Activated gamma-delta T cell treated with anti-CD3 and anti-CD28 coated beads, Interleukin-2, amount 50 U/mL, for 16 hours (primary cell): ENCODE measurements around the gene CACNA1B.
"Not testable (repeated sequence)": the region's sequence is repeated elsewhere in the genome, so short reads cannot be mapped to it uniquely, and the experiment has no call there.

Experiments
- DNase-seq: peaks from one replicate; pipeline ENCODE4 v3.0.0-alpha.2; 2020; ENCODE audit warnings: low read depth

CACNA1B gene

DNA sequence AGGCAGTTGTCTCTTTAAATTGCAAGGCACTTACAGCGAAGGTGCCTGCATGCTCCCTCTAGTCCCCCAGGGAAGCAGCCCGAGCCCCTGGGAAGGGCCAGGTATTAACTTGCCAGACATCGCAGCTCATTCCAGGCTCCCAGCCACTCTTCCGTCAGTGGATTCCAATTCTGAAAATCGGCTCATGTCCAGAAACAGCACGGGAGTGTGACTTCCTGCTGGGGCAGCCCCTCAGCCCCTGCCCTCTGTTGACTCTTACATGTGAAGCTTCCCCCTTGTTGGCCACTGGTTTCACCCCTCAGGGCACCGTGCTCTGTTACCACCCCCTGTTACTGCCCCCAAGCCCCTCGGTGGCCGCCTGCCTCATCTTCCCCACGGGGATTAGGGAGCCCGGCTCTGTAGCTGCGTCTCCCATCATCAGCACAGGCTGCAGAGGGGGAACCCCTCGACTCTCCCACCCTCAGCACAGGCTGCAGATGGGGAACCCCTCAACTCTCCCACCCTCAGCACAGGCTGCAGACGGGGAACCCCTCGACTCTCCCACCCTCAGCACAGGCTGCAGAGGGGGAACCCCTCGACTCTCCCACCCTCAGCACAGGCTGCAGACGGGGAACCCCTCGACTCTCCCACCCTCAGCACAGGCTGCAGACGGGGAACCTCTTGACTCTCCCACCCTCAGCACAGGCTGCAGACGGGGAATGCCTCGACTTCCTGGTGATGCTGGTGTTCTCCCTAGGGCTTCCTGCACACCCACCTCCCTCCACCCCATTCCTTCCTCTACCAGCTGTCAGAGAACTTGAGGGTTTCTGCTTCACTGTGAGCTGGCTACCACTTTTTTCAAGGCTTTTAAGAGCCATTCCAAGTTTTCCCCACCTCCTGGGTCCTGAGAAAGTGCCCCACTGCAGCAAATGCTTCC lies 11.1 kb upstream of the CACNA1B start:
- DNase-seq, result no peak

DNA sequence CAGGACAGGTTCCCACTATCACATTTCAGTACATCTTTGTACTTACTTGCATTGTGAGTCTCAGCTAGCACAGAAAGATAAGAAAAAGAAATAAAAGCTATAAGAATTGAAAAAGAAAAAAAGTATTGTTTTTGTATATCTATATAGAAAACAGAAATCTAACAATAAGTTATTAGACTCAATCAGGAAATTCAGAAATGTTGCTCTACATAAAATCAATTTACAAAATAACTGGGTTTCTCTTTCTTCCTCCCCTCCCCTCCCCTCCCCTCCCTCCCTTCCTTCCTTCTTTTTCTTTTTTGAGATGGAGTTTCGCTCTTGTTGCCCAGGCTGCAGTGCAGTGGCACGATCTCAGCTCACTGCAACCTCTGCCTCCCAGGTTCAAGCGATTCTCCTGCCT lies 7.2 kb upstream of the CACNA1B start:
- DNase-seq, result no peak

DNA sequence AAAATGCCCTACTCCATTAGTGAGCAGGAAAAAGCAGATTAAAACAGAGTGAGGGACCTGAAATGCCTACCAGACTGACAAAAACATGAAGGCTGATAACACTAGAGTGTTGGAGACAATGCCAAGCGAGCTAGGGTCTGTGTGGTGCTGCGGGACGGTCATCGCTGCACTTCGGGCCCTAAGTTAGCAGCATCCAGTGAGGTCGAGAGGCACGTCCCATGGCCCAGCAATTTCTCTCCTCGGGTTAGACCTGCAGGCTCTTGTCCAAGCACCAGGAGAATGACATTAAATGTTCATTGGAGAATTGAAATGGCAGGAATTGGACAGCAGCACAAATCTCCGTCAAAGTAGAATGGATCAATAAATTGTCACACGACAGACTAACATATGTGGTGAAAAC lies 5.3 kb upstream of the CACNA1B start:
- DNase-seq, result no peak

DNA sequence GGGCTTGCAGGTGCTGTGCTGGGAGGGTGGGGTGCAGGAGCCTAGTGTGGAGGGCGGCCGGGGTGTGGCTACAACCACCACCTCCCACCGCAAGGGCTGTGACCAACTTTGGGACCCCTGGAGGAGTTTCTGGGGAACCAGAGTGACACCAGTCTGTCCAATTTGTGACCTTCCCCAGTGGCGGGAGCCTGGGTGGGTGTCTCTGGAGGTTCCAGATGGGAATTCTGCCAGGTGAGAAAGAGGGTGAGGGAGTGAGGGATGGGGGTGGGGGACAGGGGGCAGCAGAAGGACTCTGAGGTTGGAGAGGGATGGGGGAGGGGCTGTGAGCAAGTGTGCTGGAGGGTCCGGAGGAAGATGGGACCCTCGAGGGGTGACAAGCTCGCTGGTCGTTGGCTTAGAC lies 4.2 kb upstream of the CACNA1B start:
- DNase-seq, result no peak

DNA sequence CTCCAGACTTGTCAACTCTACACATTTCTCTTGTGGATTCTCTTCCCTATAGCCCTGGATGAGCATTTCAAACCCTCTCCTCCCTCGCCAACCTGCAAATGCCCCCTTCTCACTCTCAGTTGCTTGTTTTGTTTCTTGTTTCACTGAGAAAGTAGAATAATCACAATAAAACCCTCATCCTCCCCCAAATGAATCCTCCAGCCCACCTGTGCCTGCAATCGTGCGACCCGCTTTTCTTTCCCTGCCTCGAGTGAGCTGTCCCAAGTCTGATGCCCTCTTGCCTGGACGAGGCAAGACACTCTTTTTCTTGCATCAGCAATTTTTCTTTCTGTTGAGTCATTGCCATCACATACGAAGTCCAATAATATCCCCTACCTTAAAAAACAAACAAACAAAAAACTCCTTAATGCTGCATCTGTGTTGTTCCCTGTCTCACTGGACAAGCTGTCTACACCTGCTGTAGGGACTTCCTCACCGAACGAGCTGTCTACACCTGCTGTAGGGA lies 3.7 kb upstream of the CACNA1B start:
- no peak for DNase-seq

DNA sequence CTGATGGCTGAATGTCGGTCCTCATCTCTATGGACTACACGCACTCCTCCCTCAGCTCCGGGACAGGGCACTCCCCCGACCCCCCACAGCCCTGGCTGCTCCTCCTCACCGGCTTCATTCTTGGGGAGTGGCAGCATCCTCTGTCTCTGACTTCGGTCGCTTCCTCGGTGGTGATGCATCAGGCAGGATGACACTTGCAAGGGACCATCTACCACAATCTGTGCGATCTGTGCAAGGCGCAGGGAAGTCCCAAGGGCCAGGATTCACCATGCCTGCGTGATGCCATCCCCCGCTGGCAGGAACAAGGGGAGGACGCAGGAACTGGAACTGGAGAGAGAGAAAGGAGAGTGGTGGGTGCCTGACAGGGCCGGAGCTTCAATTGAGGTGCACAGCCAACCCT lies 2.2 kb upstream of the CACNA1B start:
- no peak for DNase-seq

DNA sequence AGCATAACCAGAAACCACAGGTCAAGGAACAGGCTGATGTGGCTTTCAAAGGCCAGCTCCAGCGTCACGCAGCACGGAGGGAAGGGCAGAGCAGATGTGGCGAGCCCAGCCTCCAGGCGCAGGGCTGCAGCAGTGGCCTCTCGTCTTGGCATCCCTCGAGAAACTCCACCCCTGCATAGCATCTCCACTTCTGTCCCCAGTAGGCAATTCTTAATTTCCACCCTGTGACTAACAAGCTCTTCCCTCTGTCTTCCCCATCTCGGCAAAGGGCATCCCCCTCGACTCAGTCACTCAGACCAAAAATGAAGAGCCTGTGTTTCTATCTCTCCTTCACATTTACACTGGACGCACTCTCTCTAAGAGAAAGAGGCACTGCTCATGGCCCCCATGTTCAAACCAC lies 1.7 kb upstream of the CACNA1B start:
- no peak for DNase-seq

DNA sequence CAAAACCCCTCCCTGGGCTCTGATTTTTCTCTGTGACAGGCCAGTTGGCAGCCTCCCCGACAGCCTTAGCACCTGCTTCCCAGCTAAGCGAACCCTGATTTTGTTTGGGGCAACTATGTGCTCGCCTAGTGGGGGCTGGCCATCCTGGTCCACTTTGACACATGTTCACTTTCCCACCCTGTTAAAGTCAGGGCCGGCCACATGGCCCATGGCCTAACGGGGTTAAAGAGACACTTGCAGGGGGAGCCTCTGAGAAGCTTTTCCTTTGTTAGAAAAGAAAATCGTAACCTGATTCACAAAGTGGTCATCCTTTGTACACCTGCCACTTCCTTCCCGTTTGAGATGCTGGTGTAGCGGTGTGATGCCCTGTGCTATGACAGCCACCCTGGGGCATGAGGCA lies 1.3 kb upstream of the CACNA1B start:
- DNase-seq, result no peak

DNA sequence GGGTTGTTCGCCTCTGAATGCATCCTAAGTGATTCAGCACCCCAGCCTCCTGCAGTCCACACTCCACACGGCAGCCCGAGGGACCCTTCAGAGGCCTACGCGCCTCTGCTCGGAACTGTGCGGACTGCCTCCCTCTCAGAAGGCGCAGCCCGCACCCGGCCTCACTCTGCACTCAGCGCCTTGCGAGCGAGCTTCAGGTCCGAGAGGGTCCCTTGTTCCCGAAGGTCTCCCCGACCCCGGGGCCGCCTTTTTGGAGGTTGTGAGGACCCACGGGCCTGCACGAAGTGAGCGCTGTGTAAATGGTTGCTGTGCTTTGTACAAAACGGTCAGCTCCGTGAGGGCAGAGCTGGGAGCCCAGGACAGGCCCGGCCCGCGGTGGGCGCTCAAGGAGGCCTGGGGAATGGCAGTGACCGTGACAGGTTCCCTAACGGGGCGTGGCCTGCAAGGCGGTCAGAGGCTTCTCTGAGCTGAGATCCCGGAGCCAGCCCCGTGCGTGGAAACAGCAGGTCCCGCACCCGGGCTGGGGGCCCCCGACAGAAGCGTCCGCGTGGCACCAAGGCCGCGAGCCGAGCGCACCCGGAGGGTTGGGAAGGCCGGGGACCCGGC lies 698 bp upstream of the CACNA1B start:
- no peak for DNase-seq

DNA sequence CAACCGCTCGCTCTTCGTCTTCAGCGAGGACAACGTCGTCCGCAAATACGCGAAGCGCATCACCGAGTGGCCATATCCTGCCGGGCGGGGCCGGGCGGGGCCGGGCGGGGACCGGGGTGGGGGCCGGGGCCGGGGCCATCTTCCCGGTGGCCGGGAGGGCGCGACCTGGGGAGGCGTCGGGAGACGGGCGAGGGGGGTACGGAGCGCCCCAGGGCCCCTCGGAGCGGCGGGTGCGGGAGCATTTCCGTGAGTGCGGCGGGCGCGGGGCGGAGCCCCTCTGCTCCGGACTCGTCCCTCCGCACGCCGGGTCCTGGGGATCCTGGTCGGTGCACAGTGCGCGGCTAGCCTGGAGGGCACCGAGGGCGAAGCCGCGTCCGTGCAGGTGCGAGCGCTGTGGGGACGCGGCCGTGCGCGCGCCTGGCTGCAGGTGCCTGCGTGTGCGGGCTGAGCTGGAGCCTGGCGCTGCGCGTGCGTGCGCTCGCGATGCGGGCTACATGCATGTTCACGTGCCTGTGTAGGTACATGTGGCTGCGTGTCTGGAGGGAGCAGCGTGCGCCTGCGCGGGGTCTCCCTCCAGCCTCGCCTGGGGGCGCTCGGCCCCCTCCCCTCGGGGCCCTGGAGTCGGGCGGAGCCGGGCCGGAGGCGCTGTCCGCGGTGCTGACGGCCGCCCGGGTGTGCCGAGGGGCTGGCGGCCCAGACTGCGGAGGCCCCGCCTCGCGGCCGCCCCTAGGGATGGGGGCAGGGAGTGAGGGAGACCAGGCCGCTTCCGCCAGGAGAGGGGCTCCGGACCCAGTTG lies 762 bp downstream of the CACNA1B start:
- DNase-seq, result peak; percentile 5

DNA sequence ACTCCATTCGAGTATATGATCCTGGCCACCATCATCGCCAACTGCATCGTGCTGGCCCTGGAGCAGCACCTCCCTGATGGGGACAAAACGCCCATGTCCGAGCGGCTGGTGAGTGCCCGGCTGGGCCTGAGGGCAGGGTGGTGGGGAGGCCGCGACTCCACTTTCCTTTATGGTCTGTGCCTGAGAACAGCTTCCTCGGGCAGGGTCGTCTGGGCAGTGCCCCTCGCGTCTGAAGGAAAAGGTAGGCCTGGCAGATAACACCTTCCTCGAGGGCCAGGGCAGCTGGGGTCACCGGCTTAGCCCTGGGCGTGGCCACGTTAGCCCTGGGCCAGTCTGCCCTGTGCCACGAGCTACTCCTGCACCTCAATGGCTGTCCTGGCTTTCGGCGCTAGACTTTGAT lies 1.5 kb downstream of the CACNA1B start:
- DNase-seq, result no peak

DNA sequence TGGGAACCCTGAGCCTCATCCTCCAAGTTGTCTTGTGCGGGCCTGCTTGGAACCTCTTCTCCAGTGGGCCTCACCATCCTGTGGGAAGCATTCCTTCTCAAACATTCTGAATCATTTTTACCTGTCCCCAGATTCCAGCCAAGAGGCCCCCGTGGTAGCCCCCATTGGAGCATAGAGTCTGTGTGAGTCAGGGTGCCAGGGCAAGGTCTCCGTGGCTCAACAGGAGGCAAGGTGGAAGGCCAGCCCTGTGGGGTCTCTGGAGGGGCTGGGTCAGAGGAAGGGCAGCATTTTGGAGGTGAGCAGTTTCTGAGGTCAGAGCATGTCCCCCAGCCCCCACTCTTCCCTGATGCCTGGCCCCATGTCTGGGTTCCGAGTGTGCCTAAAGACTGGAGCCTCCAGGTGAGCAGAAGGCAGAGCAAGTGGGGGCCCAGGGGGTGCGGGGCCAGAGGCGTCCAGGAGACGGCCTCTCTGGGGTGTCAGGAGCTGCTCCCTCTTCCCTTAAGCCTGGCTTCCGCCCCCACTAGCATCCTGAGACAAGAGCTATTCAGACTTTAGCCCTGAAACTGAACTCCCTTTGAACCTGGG lies 2.1 kb downstream of the CACNA1B start:
- DNase-seq, result no peak

DNA sequence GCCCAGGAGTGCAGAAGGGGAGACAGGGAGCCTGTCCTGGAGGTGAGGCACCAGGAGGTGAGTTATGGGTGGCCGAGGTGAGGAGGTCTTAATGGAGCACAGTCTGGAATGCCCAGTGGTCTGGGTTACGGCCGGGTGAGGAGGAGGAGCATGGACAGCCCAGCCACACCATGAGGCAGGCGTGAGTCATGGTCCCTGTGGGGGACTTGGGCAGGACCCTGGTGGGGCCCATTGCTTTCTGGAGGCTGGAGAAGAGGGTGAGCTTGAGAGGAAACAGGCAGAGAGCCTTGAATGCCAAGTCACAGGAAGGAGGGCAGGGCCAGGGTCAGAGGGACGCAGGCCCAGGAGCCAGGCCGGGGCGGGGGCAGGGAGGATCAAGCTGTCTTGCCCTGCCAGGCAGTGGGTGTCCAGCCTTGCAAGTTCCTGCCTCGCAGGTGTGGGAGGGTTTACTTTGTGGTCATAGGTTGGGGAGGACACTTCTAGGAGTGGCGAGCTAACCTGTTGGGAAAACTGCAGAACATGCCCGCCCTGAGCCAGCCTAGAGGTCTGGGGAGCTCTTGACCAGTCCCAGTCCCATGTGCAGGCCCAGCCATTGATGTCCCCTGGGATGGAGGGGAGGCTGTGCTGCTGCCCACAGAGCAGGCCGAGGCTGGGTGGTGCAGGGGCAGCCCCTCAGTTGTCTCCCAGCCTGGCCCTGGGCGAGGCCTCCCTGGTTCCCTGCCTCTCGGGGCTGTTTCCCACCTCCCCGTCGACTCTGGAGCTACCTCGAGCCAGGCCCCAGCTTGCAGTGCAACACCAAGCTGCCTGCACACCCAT lies 2.8 kb downstream of the CACNA1B start:
- DNase-seq, result no peak

DNA sequence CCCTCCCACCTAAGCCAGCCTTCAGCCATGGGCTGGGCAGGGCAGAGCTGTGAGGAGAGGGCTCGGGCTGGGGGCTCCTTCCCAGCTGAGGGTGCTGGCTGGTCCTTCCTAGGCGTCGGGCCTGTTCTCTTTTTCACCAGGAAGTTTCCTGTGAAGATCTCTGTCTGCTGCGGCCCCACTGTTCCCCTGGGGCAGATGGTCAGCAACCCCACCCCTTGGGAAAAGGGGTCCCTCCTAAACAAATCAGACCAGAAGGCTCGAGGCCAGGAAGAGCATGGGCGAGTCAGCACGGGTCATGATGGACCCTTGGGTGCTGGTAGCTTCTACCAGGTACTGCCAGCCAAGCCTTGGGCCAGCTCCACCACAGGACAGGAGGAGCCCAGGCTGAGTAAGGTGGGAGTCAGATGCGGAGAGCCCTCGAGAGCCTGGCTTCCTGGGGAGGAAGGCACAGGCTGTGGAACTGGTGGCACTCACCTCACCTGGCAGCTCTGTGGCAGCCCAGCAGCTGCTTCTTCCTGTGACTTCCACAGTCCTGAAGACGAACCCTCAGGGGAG lies 3.5 kb downstream of the CACNA1B start:
- DNase-seq, result no peak

DNA sequence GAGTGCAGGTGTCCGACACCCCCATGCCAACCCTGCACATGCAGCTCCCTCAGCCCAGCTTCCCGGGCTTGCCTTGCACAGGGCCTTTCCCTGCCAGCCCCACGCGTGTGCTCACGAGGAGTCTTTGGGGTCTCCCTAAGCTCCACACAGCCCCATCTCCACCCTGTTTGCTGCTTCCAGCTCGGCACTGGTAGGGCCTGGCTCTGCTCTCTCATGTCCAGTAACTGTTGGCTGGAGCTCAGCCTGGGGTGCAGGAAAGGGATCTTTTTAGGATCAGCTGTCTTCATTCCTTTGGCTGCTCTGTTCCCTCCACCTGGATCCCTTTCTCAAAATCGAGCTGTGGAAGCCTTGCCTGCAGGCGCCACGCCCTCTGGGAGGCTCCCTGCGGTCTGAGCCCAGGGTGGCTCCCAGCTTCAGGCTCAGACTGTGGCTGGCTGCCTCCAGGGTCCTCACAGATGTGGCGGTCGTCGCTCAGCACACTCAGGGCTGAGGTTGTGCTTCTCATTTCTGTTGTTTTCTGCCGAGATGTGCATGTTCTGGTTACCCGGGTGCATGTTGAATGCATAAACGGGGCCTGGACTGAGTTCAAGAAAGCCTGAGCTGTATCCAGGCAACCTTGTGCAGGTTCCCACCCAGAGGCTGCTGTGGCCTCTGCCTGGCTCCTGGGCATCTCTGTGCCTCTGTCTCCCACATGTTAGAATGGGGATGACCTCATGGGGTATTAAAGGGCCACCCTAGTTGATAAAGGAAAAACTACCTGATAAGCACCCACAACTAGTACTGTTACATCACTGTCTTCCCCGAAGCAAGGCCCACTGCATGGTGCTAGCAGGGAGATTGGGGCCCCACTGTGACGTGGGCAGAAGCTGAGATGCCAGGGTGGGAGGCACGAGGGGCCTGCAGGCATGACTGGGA lies 4.3 kb downstream of the CACNA1B start:
- DNase-seq, result no peak

DNA sequence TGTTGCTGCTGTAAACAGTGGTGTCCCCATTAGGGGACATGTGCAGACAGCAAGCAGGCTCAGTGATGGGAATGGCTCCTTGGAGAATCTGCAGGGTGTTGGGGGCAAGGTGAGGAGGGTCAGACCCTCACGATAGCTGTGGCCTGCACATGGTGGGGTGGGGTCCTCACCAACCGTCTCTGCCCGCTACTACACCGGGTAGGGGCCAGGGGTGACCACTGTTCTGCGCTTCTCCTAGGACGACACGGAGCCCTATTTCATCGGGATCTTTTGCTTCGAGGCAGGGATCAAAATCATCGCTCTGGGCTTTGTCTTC lies 4.9 kb downstream of the CACNA1B start:
- DNase-seq, result no peak

DNA sequence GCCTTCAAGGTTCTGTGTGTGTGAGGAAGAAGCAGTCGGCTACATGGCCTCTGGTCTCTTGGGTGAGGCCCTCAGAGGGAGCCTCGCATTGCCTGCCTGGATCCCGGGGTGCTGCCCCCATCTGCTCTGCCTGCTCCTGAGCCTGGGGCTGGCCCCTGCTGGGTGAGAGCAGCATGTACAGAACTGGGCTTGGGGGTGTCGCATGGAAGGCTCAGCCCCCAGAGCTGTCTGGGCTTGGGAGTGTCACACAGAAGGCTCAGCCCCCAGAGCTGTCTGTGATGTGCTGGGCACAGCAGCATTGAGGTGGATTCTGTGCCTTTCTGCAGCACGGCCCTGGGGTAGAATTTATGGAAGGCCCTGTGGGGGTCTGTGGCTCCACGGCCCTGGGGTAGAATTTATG lies 6.4 kb downstream of the CACNA1B start:
- DNase-seq, result not testable (repeated sequence)

DNA sequence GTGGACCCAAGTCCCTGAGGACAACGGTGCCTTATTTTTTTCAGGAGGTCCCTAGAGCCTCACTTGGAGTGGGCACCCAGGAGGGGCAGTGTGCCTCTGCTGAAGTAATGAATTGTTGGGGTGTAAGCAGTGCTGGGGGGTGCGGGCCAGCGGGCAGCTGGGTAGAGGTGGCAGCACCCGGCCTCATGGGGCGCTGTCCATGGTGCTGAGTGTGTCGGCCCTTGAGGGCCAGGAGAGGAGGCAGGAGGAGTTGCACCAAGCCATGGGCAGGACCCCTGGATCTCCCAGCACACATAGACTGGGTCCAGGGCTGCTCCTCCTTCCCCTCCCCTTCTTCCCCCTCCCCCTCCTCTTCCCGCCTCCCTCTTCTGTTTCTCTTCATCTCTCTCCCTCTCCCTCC lies 7.0 kb downstream of the CACNA1B start:
- not testable (repeated sequence) for DNase-seq

DNA sequence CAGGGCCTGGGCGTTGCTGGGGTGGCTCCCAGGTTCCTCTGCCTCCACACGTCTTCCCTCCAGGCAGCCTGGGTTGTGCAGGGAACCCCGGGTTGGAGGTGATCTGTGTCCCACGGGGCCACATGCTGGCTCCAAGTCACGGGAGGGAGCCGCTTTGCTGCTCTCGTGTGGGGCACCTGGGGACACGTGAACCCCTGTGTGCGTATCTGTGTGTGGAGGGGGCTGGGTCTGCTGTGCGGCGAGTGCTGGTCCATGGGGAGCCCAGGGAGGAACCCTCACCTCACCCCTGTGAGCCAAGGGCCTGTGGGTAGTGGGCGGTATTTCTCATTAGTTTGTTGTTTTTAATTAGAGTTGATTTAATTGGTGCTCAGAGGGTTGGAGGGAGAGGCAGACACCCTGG lies 7.5 kb downstream of the CACNA1B start:
- not testable (repeated sequence) for DNase-seq

DNA sequence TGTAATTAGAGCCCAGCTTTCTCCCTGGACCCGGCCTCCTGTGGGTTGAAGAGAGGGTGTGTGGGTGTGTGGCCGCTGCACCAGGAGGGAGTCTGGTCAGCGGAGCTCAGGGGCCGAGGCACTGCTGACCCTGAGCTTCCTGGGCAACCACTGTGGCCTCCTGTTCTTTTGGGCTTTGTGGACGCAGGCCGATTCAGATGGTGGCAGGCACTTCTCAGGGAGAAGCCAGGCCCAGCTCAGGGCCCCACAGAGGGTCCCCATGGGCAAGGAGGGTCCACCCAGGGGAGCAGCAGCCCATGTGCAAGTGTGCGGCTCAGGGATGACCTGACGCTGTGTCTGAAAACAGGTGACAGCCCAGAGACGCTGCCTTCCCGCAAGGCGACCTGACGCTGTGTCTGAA lies 11.0 kb downstream of the CACNA1B start:
- DNase-seq, result not testable (repeated sequence)
